ENCODE results near the gene CRTAP. TPM values are rescaled to one million over a fixed set of nuclear protein-coding genes. Genes with fewer than 3 reads are reported as not detected.
"Not testable (repeated sequence)": the region's sequence is repeated elsewhere in the genome, so short reads cannot be mapped to it uniquely, and the experiment has no call there.

CRTAP gene
- total RNA-seq, 1 donor, result 196 TPM

- TF ChIP-seq CTCF (IDR thresholded peaks at IDR 0.05; ENCODE audit: insufficient read depth, low read depth, low read length), result no peak
- no peak overlapping the region for H3K4me3 ChIP-seq (ENCODE audit: low read depth, low read length)
- no peak for DNase-seq (ENCODE audit: low read depth)
Observed at GRCh38 chr3:33173672-33174071, 59.9 kb downstream of the CRTAP start.

GRCh38 chr3:33174095-33174494 lies 60.3 kb downstream of the CRTAP start:
- H3K4me3 ChIP-seq (ENCODE audit: low read depth, low read length), result no peak overlapping the region
- no peak for DNase-seq (ENCODE audit: low read depth)
- no peak for TF ChIP-seq CTCF (IDR thresholded peaks at IDR 0.05; ENCODE audit: insufficient read depth, low read depth, low read length)

- no peak overlapping the region for H3K4me3 ChIP-seq (ENCODE audit: low read depth, low read length)
- no peak for DNase-seq (ENCODE audit: low read depth)
- TF ChIP-seq CTCF (IDR thresholded peaks at IDR 0.05; ENCODE audit: insufficient read depth, low read depth, low read length), result no peak
Observed at GRCh38 chr3:33174711-33175414, 61.0 kb downstream of the CRTAP start.

- no peak for TF ChIP-seq CTCF (IDR thresholded peaks at IDR 0.05; ENCODE audit: insufficient read depth, low read depth, low read length)
- no peak for DNase-seq (ENCODE audit: low read depth)
- no peak overlapping the region for H3K4me3 ChIP-seq (ENCODE audit: low read depth, low read length)
Observed at GRCh38 chr3:33179132-33179531, 65.3 kb downstream of the CRTAP start.

GRCh38 chr3:33181229-33181628 lies 67.4 kb downstream of the CRTAP start:
- DNase-seq (ENCODE audit: low read depth), result no peak
- H3K4me3 ChIP-seq (ENCODE audit: low read depth, low read length), result no peak overlapping the region
- no peak for TF ChIP-seq CTCF (IDR thresholded peaks at IDR 0.05; ENCODE audit: insufficient read depth, low read depth, low read length)

- not testable (repeated sequence) for DNase-seq (ENCODE audit: low read depth); H3K4me3 ChIP-seq (ENCODE audit: low read depth, low read length)
Observed at GRCh38 chr3:33181641-33182040, 67.8 kb downstream of the CRTAP start.

- no peak for DNase-seq (ENCODE audit: low read depth)
- TF ChIP-seq CTCF (IDR thresholded peaks at IDR 0.05; ENCODE audit: insufficient read depth, low read depth, low read length), result no peak
- no peak overlapping the region for H3K4me3 ChIP-seq (ENCODE audit: low read depth, low read length)
Observed at GRCh38 chr3:33184863-33185262, 71.0 kb downstream of the CRTAP start.
